IPS-18a (cell line): ENCODE data around the gene CSTPP1.
A peak's percentile ranks its signal among the peaks of the same experiment; 100 is the strongest.
"Not testable (repeated sequence)": the region's sequence is repeated elsewhere in the genome, so short reads cannot be mapped to it uniquely, and the experiment has no call there.

Experiments used
- H3K27ac ChIP-seq: one replicate; pipeline ENCODE4 v1.5.1; 2013; ENCODE audit warnings: low read length
- H3K27me3 ChIP-seq: one replicate; pipeline ENCODE4 v1.6.1; 2013; ENCODE audit warnings: mild to moderate bottlenecking, low read length; ENCODE audit not compliant: control insufficient read depth, insufficient read depth
- H3K36me3 ChIP-seq: one replicate; pipeline ENCODE4 v1.6.1; 2013; ENCODE audit warnings: low read depth, low read length; ENCODE audit not compliant: control insufficient read depth
- H3K4me1 ChIP-seq: one replicate; pipeline ENCODE4 v1.6.1; 2013; ENCODE audit warnings: low read depth, low read length; ENCODE audit not compliant: control insufficient read depth
- H3K4me3 ChIP-seq: one replicate; pipeline ENCODE4 v1.5.1; 2013; ENCODE audit warnings: low read length
- H3K9ac ChIP-seq: one replicate; pipeline ENCODE4 v1.6.1; 2013; ENCODE audit warnings: mild to moderate bottlenecking, low read length, moderate library complexity
- H3K9me3 ChIP-seq: one replicate; pipeline ENCODE4 v1.6.1; 2013; ENCODE audit warnings: low read depth, low read length; ENCODE audit not compliant: control insufficient read depth

CSTPP1 gene

DNA sequence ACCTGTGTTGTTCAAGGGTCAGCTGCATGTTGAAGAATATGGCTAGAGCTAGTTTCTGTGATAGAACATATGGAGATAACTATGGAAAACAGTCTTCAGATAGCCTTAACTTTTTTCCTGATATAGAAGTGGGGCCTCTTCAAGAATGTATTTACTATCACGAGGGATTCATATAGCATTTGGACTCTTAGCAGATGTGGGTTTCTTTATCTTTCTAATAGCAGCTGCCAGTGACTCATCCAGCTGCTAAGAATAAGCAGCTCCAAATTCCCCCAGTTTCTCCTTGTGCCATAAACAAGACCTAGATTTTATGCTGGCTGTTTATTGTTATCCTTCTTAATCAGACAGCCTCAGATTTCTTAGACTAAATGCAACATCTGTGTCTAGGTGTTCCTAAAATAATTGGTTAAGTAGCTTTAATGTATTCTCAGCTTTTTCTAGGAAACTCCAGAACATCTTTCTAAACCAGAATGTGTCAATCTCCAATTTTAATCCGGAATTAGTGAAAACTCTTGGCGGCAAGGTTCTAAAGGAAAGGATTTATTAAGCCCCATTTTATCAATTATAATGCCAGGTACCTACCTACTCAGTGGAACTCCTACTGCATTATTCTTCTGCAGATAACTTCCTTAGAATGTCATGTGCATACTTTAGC is 119.8 kb downstream of the CSTPP1 start:
- Histone ChIP-seq H3K27me3 (no peaks in the 10 kb centered on the region), H3K4me3 (no peak overlapping the region), H3K9me3 (no peaks in the 10 kb centered on the region), H3K36me3 (no peaks in the 10 kb centered on the region), H3K9ac (no peak overlapping the region), H3K4me1 (peaks cover 29% of the 10 kb centered on the region), H3K27ac (no peak overlapping the region)

DNA sequence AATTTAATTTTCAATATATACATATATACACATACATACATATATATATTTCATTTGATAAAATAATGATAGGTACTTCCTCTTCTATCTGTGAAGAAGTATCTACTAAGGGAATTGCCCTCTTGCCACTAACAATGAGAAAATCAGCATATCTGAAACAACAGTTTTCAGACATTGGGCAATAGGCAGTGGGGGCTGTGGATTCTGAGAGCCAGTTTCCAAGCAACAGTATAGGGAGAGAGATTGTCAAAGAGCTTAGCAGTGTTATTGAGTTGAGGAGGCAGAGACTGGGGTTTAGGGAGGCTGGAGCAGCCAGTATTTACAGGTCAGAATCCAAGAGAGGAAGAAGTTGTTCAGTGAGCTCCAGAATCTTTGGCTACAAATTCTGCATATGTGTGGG is 120.8 kb downstream of the CSTPP1 start:
- Histone ChIP-seq H3K27ac (no peak overlapping the region), H3K9ac (no peak overlapping the region), H3K4me3 (no peak overlapping the region), H3K36me3 (no peaks in the 10 kb centered on the region), H3K4me1 (peaks cover 39% of the 10 kb centered on the region), H3K9me3 (no peaks in the 10 kb centered on the region), H3K27me3 (no peaks in the 10 kb centered on the region)

DNA sequence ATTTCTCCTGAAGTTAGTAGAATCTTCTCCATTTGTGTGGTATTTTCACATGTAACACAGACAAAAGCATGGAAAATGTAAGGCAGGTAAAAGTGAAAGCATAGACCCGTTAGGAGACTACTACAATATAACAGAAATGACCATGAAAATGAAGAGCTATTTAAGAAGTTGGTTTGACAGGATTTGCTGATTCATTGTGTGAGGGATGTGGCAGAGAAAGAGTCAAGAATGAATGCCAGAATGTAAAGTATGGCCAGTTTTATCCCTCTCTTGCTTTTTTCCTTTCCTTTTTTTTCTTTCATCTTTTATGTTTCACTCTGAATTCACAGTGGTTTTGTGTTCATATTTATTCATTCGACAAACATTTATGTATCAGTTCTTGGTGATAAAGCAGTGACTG is 124.2 kb downstream of the CSTPP1 start:
- Histone ChIP-seq H3K27me3 (no peaks in the 10 kb centered on the region), H3K36me3 (no peaks in the 10 kb centered on the region), H3K4me3 (no peak overlapping the region), H3K9ac (peak overlapping the region; percentile 35), H3K4me1 (peaks cover 44% of the 10 kb centered on the region), H3K9me3 (no peaks in the 10 kb centered on the region), H3K27ac (peak overlapping the region; percentile 70)

GRCh38 chr11:47061429-47062178 is 125.0 kb downstream of the CSTPP1 start:
- Histone ChIP-seq H3K4me3 (peak overlapping the region; percentile 19), H3K36me3 (no peaks in the 10 kb centered on the region), H3K9me3 (no peaks in the 10 kb centered on the region), H3K27me3 (no peaks in the 10 kb centered on the region), H3K27ac (peak overlapping the region; percentile 70), H3K9ac (peak overlapping the region; percentile 35), H3K4me1 (peaks cover 37% of the 10 kb centered on the region)

DNA sequence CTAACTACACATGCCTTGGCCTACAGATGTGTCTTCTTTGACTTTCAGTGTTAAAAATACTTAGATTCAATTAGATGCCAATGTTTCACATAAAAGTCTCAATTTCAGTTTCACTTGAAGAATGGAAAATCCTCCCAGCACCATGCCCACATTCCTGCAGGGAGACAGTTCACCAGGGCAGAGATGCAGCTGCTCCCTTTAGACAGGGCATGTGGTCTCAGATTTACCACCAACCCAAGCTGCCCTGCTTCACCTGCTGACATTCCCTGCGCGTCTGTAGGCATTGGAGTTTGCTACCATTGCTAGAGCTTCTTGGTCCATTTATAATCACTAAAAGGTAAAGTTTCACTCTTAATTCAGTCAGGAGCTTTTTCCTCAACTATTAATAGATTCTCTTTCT is 126.2 kb downstream of the CSTPP1 start:
- Histone ChIP-seq H3K4me1 (peaks cover 27% of the 10 kb centered on the region), H3K4me3 (no peak overlapping the region), H3K27ac (no peak overlapping the region), H3K9ac (no peak overlapping the region), H3K27me3 (no peaks in the 10 kb centered on the region), H3K9me3 (no peaks in the 10 kb centered on the region), H3K36me3 (no peaks in the 10 kb centered on the region)

- Histone ChIP-seq H3K9me3 (no peaks in the 10 kb centered on the region), H3K27ac (no peak overlapping the region), H3K27me3 (no peaks in the 10 kb centered on the region), H3K4me1 (peaks cover 11% of the 10 kb centered on the region), H3K4me3 (no peak overlapping the region), H3K36me3 (no peaks in the 10 kb centered on the region), H3K9ac (no peak overlapping the region)
These were observed 130.8 kb downstream of the CSTPP1 start for GRCh38 chr11:47067401-47067800.

DNA sequence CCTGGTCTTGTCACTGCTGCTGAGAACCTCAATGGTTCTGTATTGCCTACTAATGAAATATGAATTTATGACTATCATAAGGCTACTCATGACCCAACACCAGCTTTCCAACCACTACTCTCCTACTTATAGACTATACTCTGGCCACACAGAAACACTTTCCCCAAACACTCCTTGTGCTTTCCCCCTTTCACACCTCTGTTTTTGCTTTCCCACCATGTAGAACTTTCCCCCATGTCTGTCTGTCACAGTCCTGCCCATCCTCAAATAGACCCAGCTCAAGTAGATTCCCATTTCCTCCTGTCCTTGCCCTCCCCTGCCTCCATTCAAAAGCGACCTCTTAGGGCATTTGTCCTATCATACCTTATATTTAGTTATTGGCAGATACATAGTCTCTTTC is 134.2 kb downstream of the CSTPP1 start:
- H3K27me3 ChIP-seq: no peaks in the 10 kb centered on the region
- no peak overlapping the region for H3K4me3 ChIP-seq
- no peak overlapping the region for H3K9ac ChIP-seq
- peaks cover 6% of the 10 kb centered on the region for H3K4me1 ChIP-seq
- H3K9me3 ChIP-seq: no peaks in the 10 kb centered on the region
- no peak overlapping the region for H3K27ac ChIP-seq
- no peaks in the 10 kb centered on the region for H3K36me3 ChIP-seq

DNA sequence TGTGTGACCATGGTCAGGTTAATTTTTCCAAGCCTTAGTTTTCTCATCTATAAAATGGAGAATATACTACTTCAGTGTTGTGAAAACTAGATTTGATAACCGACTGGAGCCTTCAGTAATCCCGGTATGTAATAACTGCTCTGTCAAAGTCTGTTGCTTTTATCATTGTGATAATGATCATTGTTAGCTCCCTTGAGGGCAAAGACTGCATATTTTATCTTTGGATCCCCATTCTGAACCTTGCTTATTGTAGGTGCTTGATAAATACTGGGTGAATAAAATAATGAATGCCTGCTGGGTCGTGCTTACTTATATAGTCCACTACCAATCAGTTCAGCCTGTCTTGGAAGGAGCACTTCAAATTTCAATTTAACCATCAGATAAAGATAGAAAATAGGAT is 134.8 kb downstream of the CSTPP1 start:
- Histone ChIP-seq H3K4me1 (peaks cover 6% of the 10 kb centered on the region), H3K36me3 (no peaks in the 10 kb centered on the region)

DNA sequence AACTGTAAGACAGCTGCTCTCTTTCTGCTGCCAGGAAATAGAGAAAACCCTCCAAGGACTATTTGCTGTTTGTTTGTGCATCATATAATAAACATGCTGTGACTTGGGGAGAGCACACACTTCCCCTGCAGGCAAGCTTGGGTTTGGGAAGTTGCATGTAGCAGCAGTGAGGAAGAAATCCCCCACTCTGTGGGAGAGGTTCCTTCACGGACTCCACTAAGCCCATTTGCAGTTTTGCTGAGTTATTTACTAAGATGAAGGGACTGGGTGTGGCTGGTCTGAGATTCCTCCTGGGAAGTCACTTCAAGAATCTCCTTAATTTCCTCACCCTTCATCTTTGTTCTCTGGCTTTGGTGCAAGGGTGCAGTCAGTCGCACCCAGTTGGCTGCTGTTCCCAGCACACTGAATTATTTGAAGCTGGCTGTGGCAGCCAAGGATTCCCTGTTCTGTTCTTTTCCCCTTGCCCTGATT is 135.3 kb downstream of the CSTPP1 start:
- Histone ChIP-seq H3K9ac (no peak overlapping the region), H3K4me3 (no peak overlapping the region), H3K27ac (no peak overlapping the region)

More for the DNA sequence above, 134.8 kb downstream of the CSTPP1 start:
- Histone ChIP-seq H3K27me3 (no peaks in the 10 kb centered on the region), H3K9ac (no peak overlapping the region), H3K4me3 (no peak overlapping the region), H3K27ac (no peak overlapping the region), H3K9me3 (no peaks in the 10 kb centered on the region)

GRCh38 chr11:47078751-47079521 is 142.4 kb downstream of the CSTPP1 start:
- Histone ChIP-seq H3K9me3 (no peaks in the 10 kb centered on the region), H3K4me1 (no peaks in the 10 kb centered on the region), H3K27me3 (no peaks in the 10 kb centered on the region), H3K27ac (no peak overlapping the region), H3K36me3 (no peaks in the 10 kb centered on the region), H3K4me3 (no peak overlapping the region), H3K9ac (no peak overlapping the region)

More for the DNA sequence above, 135.3 kb downstream of the CSTPP1 start:
- Histone ChIP-seq H3K4me1 (peaks cover 6% of the 10 kb centered on the region), H3K9me3 (no peaks in the 10 kb centered on the region), H3K36me3 (no peaks in the 10 kb centered on the region), H3K27me3 (no peaks in the 10 kb centered on the region)

- not testable (repeated sequence) for H3K9me3 ChIP-seq, H3K9ac ChIP-seq, H3K27ac ChIP-seq, H3K4me1 ChIP-seq, H3K27me3 ChIP-seq, H3K4me3 ChIP-seq, H3K36me3 ChIP-seq
These were observed 144.2 kb downstream of the CSTPP1 start for GRCh38 chr11:47080775-47081174.
